ENCODE measurements around the gene KIAA0513. TPM values are rescaled to one million over a fixed set of nuclear protein-coding genes. Genes with fewer than 3 reads are reported as not detected.

The KIAA0513 gene
- total and polyA plus RNA-seq, 2 of the 13 experiments (the other 11 are each of a cell fraction or from before 2014, with no cell fraction given): 1.8 TPM

GRCh38 chr16:85139881-85140339 lies 112.3 kb downstream of the KIAA0513 start (continued):
- TF ChIP-seq AHDC1 (CRISPR knock-in tag; IDR thresholded peaks at IDR 0.05; ENCODE audit: borderline replicate concordance) (no peak), CBX5 (CRISPR knock-in tag; IDR thresholded peaks at IDR 0.05; ENCODE audit: borderline replicate concordance) (0 out of 2 replicates have a peak, but pooled peaks have one; percentile 63), RFX3 (CRISPR knock-in tag; IDR thresholded peaks at IDR 0.05) (no peak), NR2F6 (IDR thresholded peaks at IDR 0.05) (peak; percentile 55; the same call in 1 of the 2 replicates), NR2F6 (CRISPR knock-in tag; IDR thresholded peaks at IDR 0.05) (peak; percentile 77), MTA1 (CRISPR knock-in tag; IDR thresholded peaks at IDR 0.05; ENCODE audit: borderline replicate concordance) (peak; percentile 80; the same call in 1 of the 2 replicates), ZFX (CRISPR knock-in tag; IDR thresholded peaks at IDR 0.05; ENCODE audit: low read depth) (peak; percentile 84), NFYC (CRISPR knock-in tag; IDR thresholded peaks at IDR 0.05) (no peak), SSRP1 (CRISPR knock-in tag; IDR thresholded peaks at IDR 0.05) (peak; percentile 55; the same call in 1 of the 2 replicates), UBTF (CRISPR knock-in tag; IDR thresholded peaks at IDR 0.05) (peak; percentile 54; the same call in 1 of the 2 replicates), SOX6 (IDR thresholded peaks at IDR 0.05) (no peak), SOX6 (CRISPR knock-in tag; IDR thresholded peaks at IDR 0.05) (peak; percentile 80), GABPA (IDR thresholded peaks at IDR 0.05; ENCODE audit: low read depth, low read length) (no peak), GABPA (CRISPR knock-in tag; IDR thresholded peaks at IDR 0.05; ENCODE audit: low read depth) (peak; percentile 34; the same call in 1 of the 2 replicates), HDAC1 (CRISPR knock-in tag; IDR thresholded peaks at IDR 0.05) (peak; percentile 58), AKAP8 (CRISPR knock-in tag; IDR thresholded peaks at IDR 0.05) (0 out of 2 replicates have a peak, but pooled peaks have one; percentile 8), RBM39 (IDR thresholded peaks at IDR 0.05; ENCODE audit: low read depth, low read length, poor library complexity, severe bottlenecking) (no peak), FOSL2 (CRISPR knock-in tag; IDR thresholded peaks at IDR 0.05) (peak; percentile 59; the same call in 1 of the 2 replicates), ZNF263 (CRISPR knock-in tag; IDR thresholded peaks at IDR 0.05) (peak; percentile 98)
- TF ChIP-seq, protein P1, sequence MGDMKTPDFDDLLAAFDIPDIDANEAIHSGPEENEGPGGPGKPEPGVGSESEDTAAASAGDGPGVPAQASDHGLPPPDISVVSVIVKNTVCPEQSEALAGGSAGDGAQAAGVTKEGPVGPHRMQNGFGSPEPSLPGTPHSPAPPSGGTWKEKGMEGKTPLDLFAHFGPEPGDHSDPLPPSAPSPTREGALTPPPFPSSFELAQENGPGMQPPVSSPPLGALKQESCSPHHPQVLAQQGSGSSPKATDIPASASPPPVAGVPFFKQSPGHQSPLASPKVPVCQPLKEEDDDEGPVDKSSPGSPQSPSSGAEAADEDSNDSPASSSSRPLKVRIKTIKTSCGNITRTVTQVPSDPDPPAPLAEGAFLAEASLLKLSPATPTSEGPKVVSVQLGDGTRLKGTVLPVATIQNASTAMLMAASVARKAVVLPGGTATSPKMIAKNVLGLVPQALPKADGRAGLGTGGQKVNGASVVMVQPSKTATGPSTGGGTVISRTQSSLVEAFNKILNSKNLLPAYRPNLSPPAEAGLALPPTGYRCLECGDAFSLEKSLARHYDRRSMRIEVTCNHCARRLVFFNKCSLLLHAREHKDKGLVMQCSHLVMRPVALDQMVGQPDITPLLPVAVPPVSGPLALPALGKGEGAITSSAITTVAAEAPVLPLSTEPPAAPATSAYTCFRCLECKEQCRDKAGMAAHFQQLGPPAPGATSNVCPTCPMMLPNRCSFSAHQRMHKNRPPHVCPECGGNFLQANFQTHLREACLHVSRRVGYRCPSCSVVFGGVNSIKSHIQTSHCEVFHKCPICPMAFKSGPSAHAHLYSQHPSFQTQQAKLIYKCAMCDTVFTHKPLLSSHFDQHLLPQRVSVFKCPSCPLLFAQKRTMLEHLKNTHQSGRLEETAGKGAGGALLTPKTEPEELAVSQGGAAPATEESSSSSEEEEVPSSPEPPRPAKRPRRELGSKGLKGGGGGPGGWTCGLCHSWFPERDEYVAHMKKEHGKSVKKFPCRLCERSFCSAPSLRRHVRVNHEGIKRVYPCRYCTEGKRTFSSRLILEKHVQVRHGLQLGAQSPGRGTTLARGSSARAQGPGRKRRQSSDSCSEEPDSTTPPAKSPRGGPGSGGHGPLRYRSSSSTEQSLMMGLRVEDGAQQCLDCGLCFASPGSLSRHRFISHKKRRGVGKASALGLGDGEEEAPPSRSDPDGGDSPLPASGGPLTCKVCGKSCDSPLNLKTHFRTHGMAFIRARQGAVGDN (CRISPR knock-in tag; IDR thresholded peaks at IDR 0.05): peak; percentile 50; the same call in 1 of the 2 replicates

Data from HepG2 (cell line).